HL-60 (cell line): ENCODE results near the gene LANCL2.

ENCODE experiments used
- CTCF ChIP-seq: IDR thresholded peaks from one replicate; pipeline ENCODE4 v1.5.1; 2011; ENCODE audit warnings: low read length, control low read depth, inconsistent platforms; ENCODE audit not compliant: insufficient read depth
- GABPA ChIP-seq: IDR thresholded peaks from 2 replicates; pipeline ENCODE4 v1.6.1; 2012; ENCODE audit warnings: low read depth
- REST ChIP-seq: IDR thresholded peaks from 2 replicates; pipeline ENCODE4 v1.6.1; 2012; ENCODE audit warnings: low read depth; ENCODE audit not compliant: insufficient replicate concordance

DNA sequence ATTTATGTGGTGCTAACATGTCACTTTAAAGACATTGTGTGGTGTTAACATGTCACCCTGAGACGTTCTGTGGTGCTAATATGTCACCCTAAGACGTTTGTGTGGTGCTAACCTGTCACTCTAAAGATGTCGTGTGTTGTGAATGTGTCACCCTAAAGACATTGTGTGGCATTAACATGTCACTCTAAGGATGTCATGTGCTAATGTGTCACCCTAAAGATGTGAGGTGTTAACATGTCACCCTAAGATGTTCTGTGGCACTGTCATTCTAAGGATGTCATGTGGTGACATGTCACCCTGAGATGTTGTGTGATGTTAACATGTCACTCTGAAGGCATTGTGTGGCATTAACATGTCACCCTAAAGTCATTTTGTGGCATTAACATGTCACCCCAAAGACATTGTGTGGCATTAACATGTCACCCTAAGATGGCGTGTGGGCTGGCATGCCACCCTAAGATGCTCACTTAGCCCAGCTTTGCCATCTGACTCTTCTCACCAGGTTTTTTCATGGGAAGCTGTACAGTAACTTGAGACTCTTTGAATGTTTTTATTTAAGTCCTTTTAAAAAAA, 45.6 kb downstream of the LANCL2 start:
- TF ChIP-seq CTCF: no peak
- TF ChIP-seq REST: no peak
- no peak for TF ChIP-seq GABPA
